ENCODE data around the gene ARHGAP26.

The ARHGAP26 gene

DNA sequence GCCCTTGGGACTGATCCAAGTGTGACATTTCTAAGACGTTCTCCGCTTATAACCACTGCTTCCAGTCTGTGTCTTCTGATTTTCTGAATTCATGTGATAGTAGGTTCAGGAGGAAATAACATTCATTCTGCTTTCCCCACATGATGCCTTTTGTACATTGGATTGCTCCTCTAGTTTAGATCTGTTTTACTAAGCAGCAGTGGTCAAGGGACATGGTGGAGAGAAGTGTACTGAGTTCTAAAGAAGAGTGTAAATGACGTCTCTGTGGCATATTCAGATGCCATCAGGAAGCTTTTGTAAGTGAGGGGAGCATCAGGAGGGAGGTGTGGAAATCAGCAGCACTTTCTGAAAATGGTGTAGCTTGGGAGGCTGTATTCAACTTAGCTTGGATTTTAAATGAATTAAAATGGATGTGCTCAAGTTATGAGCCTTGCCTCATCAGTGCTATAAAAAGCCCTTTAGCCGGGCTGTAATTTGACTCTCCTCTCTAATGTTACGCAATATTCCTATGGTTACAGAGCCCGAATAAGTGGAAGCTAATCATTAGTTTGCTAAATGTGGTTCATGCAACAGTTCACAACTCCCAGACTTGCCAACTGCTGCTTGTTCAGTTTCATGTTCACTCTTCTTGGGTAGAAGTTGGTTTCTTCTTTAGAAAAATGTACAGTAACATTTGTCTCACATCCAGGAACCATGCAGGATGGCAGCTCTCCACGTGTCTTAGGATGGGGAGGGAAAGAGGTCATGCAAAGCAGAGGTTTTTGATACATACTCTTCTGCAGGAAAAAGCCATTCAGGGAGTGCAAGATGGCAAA, 281.3 kb downstream of the ARHGAP26 start:
- Mint-ChIP-seq H3K4me3 (no peak overlapping the region), H3K27me3 (no peaks in the 10 kb centered on the region), H3K9me3 (no peaks in the 10 kb centered on the region), H3K36me3 (peaks cover 18% of the 10 kb centered on the region), H3K4me1 (peaks cover 40% of the 10 kb centered on the region), H3K27ac (no peak overlapping the region)
- no peak for DNase-seq
- CTCF ChIA-PET: no interaction called here

DNA sequence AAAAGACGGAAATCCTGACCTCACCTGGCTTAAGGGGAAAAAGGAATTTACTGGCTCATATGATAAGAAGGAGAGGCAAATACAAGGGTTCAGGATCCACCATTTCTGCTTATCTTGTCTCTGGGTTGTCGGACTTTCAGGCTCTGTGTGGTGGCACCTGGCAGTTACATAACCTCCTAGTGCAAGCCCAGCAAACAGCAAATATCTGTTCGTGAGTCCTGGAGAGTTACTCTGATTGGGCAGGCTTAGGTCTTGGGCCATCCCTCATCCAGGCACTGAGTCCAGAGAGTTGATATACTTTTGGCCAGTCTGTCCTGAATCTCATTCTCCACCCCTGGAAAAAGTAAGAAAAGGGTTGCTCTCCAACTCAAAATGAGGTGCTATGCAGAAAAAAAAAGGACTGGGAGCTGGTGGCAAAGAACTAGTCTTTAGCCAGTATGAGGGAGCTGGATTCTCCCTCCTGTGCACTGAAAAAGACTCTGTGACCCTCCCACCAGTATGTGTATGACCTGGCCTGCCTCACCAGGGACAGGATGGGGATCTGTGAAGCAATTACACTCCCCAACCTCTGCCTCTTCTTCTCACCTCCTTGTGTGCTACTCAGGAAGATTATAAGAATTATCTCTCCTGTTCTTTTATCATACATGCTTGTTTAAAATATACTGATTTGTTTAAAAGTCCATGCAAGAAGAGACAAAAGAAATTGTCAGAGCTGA, 282.9 kb downstream of the ARHGAP26 start:
- no peak for DNase-seq
- peaks cover 29% of the 10 kb centered on the region for H3K36me3 Mint-ChIP-seq
- H3K9me3 Mint-ChIP-seq: no peaks in the 10 kb centered on the region
- no peak overlapping the region for H3K27ac Mint-ChIP-seq
- CTCF ChIA-PET: no interaction called here
- H3K4me3 Mint-ChIP-seq: no peak overlapping the region
- no peaks in the 10 kb centered on the region for H3K27me3 Mint-ChIP-seq
- peaks cover 43% of the 10 kb centered on the region for H3K4me1 Mint-ChIP-seq

DNA sequence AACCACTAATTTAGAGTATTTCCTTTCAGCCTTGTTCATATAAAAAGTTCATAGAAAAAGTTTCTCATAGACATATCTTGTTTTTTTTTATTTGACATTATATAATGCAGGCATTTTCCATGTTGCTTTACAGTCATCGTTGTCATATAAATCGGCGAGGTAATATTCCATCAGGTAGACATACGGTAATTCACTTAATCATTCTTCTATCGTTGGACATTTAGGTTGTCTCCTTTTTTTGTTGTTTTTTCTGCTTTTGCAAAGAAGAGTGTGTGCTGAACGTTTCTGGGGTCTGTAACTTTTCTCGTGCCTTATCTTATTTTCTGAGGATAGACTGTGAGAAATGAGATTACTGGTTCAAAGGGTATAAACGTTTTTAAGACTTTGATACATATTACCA, 283.6 kb downstream of the ARHGAP26 start:
- CTCF ChIA-PET: no interaction called here
- no peak for DNase-seq
- Mint-ChIP-seq H3K4me1 (peaks cover 43% of the 10 kb centered on the region), H3K36me3 (peaks cover 34% of the 10 kb centered on the region), H3K4me3 (no peak overlapping the region), H3K27me3 (no peaks in the 10 kb centered on the region), H3K27ac (no peak overlapping the region), H3K9me3 (no peaks in the 10 kb centered on the region)

DNA sequence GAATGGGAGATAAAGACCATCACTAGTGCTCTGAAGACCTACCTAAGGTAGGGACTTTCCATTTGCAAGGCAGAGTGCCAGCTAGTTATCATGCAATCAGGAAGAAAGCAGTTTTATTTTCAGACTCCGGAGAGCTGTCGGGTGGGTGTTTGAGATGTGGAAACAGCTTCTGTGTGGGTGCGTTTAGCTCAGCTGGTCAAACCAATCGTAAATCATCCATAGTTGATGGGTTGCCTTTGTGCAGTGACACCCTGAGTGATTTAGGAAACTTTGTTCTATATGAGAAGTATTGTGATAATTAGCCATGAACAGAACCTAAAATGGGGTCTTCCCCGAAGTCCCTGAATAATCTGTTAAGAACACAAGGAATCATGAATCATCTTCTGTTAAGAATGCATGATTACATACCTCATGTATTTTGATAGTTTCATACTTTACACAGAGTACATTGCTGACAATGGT, 284.3 kb downstream of the ARHGAP26 start:
- Mint-ChIP-seq H3K4me3 (no peak overlapping the region), H3K27me3 (no peaks in the 10 kb centered on the region), H3K27ac (no peak overlapping the region), H3K9me3 (no peaks in the 10 kb centered on the region), H3K4me1 (peaks cover 43% of the 10 kb centered on the region), H3K36me3 (peaks cover 37% of the 10 kb centered on the region)
- DNase-seq: no peak
- CTCF ChIA-PET: no interaction called here

DNA sequence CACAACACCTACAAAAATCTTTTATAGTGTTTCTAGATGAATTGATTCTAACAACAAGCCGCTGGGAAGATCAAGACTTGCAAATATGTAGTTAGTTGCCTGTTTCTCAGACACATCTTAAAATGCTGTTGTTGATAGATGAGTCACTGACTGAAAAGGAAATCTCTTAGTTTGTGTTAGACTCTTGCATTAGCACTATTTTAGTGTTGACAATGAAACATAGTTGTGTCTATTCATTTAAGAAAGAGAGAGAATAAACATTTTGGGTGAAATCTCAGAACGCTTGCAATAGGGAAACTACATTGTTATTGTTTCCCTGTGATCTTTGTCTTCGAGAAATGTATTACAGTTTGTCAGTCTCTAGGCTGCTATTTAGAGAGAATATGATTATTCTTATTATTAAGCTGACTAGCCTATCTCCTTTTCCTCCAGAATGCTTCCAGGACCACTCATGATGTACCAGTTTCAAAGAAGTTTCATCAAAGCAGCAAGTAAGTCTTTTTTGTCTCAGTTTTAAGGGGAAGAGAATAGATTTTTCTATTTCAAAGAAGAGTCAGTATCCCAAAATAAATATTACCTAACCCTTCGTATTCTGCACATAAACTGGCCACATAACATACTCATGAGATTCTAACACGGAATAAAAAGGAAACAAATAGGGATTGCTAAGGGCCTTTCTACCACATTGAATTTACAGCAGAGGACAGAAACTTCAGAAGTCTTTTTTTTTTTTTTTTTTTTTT, 285.6 kb downstream of the ARHGAP26 start:
- CTCF ChIA-PET: no interaction called here
- Mint-ChIP-seq H3K27ac (peak overlapping the region; percentile 13), H3K27me3 (no peaks in the 10 kb centered on the region), H3K36me3 (peaks cover 35% of the 10 kb centered on the region), H3K9me3 (no peaks in the 10 kb centered on the region), H3K4me3 (no peak overlapping the region), H3K4me1 (peaks cover 38% of the 10 kb centered on the region)
- DNase-seq: no peak

DNA sequence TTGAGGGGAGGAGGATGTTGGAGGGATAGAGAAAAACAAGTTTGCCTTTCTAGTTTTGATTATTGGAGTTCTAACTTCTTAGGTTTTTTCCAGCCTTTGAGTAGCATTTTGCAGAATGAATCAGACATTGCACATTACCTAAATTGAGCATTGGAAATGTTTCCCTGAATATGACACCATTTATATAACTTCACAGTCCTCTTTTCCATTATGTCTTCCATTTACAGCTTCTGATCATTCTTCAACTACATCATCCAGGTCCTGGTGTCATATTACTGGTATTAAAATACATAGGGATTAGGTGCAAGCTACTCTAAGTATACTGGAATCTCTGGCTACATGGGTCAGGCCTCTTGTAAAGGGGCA, 286.1 kb downstream of the ARHGAP26 start:
- no peak for DNase-seq
- CTCF ChIA-PET: no interaction called here
- Mint-ChIP-seq H3K36me3 (peaks cover 34% of the 10 kb centered on the region), H3K27ac (no peak overlapping the region), H3K4me1 (peaks cover 34% of the 10 kb centered on the region), H3K27me3 (no peaks in the 10 kb centered on the region), H3K4me3 (no peak overlapping the region), H3K9me3 (no peaks in the 10 kb centered on the region)

DNA sequence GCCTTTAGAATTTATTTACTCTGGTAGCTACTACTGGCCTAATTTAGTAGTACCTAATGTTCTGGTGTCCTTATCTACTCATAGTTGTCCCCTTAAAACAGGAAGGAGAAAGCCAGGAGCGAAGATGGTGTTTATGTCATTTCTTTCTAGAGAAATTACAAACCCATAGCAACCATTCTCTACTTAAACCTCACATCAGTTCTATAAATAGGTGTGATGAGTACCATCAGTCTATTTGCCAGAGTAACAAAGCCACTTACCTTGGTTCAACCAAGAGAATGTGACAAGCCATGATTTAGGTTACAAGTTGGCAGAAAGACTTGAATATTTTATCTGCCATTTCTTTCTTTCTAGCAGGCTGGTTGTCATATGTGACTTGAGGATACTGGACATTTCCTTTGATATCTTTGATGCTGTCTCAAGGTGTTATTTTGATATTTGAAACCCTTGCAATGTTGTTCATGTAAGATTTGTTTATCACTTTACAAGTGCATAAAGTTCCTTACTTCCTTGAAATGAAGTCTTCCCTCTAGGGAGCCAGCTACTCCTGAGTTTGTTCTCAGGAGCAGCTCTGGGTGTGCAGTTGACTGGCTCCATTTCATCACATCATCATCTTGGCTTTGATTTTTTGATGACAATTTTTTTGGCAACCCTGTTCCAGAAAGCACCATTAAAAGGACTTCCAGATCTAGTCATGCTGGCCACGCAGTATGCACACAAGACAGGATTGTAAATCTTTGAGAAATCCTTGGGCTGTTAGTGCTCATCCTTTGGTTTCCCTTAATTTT, 286.8 kb downstream of the ARHGAP26 start:
- CTCF ChIA-PET: interaction anchor here (1.0 kb wide), 1 partner anchor 9 kb away, joined by 3 read pairs; no protein-coding TSS in a partner anchor
- Mint-ChIP-seq H3K27ac (no peak overlapping the region), H3K36me3 (peaks cover 36% of the 10 kb centered on the region), H3K27me3 (no peaks in the 10 kb centered on the region), H3K4me1 (peaks cover 34% of the 10 kb centered on the region), H3K9me3 (no peaks in the 10 kb centered on the region), H3K4me3 (no peak overlapping the region)
- no peak for DNase-seq

DNA sequence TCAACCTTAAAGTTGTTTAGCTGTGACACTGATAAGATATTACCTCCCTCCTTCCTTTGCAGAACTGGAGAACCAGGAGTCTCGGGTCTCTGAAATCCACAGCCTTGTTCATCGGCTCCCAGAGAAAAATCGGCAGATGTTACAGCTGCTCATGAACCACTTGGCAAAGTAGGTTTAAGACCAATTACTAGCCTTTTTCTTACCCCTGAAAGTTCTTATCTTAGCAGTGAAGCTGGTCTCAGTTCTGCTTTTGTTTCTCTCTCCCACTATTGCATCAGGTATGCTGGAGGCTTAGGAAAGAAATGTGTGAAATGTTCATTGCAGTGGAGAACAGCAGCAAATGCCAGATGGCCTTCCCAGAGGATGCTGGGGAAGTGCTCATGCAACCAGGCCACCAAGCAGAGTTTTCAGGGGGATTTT, 287.4 kb downstream of the ARHGAP26 start:
- H3K27me3 Mint-ChIP-seq: no peaks in the 10 kb centered on the region
- DNase-seq: no peak
- no peak overlapping the region for H3K27ac Mint-ChIP-seq
- H3K4me3 Mint-ChIP-seq: no peak overlapping the region
- H3K36me3 Mint-ChIP-seq: peaks cover 37% of the 10 kb centered on the region
- CTCF ChIA-PET: interaction anchor here (1.0 kb wide), 1 partner anchor 8 kb away, joined by 3 read pairs; no protein-coding TSS in a partner anchor
- peaks cover 34% of the 10 kb centered on the region for H3K4me1 Mint-ChIP-seq
- no peaks in the 10 kb centered on the region for H3K9me3 Mint-ChIP-seq

DNA sequence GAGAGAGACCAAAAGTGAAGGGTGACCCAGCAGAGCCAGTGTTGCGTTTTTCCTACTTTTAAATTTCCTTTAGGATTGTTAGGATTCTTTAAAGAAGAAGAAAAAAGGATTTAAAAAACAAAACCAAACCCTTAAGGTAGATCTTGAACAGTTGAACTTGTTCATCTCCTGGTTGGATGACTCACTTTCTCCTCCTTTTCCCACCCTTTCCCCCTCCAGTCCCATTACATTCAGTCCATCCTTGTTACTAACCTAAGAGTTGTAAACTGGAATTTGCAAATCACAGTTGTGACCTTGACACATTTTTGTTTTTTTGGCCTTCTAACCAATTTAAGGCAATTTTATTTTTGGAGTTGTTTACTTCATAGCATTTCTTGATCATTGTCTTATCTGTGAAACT, 289.2 kb downstream of the ARHGAP26 start:
- Mint-ChIP-seq H3K36me3 (peaks cover 37% of the 10 kb centered on the region), H3K4me3 (no peak overlapping the region), H3K27me3 (no peaks in the 10 kb centered on the region), H3K9me3 (no peaks in the 10 kb centered on the region), H3K4me1 (peaks cover 24% of the 10 kb centered on the region), H3K27ac (no peak overlapping the region)
- CTCF ChIA-PET: no interaction called here
- no peak for DNase-seq

DNA sequence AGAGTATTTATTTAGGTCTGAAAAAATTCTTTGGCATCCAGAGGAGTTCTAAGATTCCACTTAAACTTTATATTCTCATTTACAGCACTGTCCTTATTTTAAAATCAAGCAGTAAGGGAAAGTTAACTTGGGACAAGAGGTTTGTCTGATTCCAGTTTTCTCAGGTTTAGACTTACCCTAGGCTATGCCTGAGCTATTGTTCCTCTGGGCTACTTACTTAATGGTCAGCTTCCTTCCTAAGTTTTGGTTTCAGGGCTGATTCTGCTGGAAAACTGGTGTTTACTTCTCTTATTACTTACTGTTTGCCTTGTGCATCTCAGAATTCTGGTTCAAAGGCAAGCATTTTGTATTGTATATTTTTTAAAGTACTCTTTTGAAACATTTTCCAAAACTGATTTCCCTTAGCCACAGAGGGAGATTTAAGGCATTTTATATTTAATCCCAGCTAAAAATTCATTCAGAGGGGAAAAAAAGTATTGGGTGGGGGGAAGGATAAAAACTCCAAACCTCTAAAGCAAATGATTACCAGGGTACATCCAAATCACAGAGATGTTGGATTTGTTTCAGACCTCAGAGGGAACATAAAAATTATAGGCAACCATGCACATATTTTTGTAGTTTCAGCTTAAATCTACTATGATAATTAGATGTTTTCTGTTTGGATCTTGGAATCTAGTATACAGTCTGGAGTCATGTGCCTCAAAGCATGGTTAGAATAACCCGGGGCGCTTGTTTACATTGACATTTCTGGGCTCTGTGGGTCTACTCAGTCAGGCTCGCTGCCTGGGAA, 290.0 kb downstream of the ARHGAP26 start:
- Mint-ChIP-seq H3K4me1 (peaks cover 16% of the 10 kb centered on the region), H3K27me3 (no peaks in the 10 kb centered on the region), H3K9me3 (no peaks in the 10 kb centered on the region), H3K27ac (no peak overlapping the region), H3K36me3 (peaks cover 33% of the 10 kb centered on the region), H3K4me3 (no peak overlapping the region)
- DNase-seq: no peak
- CTCF ChIA-PET: no interaction called here

DNA sequence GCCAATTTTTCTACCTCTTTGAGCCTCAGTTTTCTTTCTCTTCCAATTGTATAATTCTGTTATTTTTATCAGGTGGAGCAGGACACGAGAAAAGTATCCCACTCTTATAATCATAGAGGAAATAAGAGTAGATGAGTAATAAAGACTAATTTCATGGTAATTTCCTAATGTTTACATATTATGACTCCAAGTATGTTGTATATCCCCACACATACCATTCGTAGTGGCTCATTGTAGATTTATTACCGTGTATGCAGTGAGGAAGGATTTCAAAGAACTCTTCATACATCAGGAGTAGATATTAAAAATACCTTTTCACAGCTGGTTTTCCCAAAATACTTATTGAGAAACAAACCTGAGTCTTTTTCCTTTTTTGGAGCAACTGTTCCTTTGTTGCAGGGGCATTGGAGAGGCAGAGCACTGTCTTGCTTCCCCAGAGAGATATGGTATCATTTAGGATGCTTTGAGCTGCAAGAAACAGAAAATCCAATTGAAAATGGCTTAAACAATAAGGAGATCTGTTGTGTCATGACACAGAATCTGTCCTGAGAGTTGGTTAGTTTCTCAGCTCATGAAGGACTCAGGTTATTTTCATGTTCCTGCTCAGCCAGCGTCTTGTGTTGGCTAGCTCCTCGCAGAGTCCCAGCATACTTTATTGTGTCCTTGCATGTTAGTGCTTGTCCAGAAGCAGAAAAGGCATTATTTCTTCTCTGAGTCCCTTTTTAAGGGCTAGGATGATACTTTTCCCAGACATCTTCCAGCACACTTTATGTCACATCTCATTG, 291.2 kb downstream of the ARHGAP26 start:
- no peaks in the 10 kb centered on the region for H3K27me3 Mint-ChIP-seq
- H3K36me3 Mint-ChIP-seq: peaks cover 36% of the 10 kb centered on the region

DNA sequence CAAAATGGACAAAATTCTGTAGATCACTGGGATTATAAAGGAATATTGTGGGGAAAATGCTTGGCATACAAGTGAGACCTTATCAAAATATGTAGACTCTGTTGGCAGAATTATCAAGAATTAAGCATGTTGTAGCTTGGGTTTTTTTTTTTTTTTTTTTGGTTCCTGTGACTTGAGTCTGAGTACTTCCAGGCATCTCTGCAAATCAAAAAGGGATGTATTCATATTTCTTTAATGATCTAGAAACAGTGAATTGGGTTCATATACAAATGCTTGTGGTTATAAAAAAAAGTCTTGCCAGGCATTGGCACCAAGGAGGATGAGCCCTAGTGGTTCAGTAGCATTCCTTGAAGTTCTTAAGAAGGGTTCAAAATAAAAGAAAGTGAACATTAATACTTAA, 292.2 kb downstream of the ARHGAP26 start:
- H3K4me3 Mint-ChIP-seq: no peak overlapping the region
- CTCF ChIA-PET: no interaction called here
- DNase-seq: no peak
- H3K36me3 Mint-ChIP-seq: peaks cover 33% of the 10 kb centered on the region
- H3K4me1 Mint-ChIP-seq: peaks cover 5% of the 10 kb centered on the region
- H3K27ac Mint-ChIP-seq: no peak overlapping the region
- no peaks in the 10 kb centered on the region for H3K27me3 Mint-ChIP-seq
- H3K9me3 Mint-ChIP-seq: no peaks in the 10 kb centered on the region

More for the DNA sequence above, 291.2 kb downstream of the ARHGAP26 start:
- H3K4me3 Mint-ChIP-seq: no peak overlapping the region
- H3K27ac Mint-ChIP-seq: no peak overlapping the region
- DNase-seq: no peak
- CTCF ChIA-PET: no interaction called here
- H3K9me3 Mint-ChIP-seq: no peaks in the 10 kb centered on the region
- H3K4me1 Mint-ChIP-seq: peaks cover 5% of the 10 kb centered on the region

All from activated naive CD4-positive, alpha-beta T cell treated with anti-CD3 and anti-CD28 coated beads, Interleukin-2, amount 10 ng/mL, durations not matched to agents 7 days and 5 days (primary cell).